ENCODE data around the gene MCRS1. TPM values are rescaled to one million over a fixed set of nuclear protein-coding genes. Genes with fewer than 3 reads are reported as not detected.
A peak's percentile ranks its signal among the peaks of the same experiment; 100 is the strongest.

The MCRS1 gene
- total RNA-seq, 8 experiments from 2014 or later = 30.4 to 72.3 (median 47.0) TPM

DNA sequence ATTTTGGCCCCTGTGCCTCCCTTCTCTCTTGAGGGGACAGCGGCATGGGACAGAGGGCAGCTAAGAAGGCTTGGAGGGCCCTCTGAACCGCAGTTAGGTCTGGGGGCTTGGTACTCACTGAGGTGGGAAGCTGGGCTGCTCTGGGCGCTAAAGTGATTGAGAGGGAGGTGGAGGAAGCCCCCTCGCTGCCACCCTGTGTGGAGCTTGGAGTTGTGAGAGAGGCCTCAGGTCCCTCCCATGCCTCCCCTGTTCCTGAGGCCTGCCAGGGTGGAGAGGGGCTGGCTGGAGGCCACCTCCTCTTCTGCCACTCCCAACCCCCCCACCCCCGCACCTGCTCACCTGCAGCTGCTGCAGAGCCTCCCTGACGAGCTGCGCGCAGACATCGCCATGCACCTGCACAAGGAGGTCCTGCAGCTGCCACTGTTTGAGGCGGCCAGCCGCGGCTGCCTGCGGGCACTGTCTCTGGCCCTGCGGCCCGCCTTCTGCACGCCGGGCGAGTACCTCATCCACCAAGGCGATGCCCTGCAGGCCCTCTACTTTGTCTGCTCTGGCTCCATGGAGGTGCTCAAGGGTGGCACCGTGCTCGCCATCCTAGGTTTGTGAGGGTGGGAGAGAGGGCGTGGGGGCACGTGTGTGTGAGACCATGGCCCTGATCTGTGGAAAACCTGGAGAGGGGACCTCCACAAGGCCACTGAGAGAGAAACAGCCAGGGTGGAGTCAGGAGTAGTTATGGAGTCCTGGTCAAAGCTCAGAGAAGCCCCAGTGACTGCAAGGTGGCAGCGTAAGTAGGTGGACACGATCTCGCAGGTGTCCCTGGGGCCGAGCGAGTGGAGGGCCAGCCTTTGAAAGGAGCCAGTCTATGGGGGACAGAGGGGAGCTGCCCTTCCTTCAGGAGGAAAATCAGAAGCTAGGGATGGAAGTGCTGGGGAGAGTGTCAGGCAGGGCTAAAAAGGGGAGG lies 17.9 kb downstream of the MCRS1 start:
- WGBS, 10 experiments = 72 to 100% (median 95%) methylated on average over 4 to 7 of the region's 28 CpGs; no CpG with 5 or more reads in 5 of the 10 experiments
- Histone ChIP-seq H3K4me1 (replicated peaks in 1 of 2) (peaks cover 13 to 21% of the 10 kb centered on the region in 2 donors), H3K4me3 (no peak overlapping the region), H3K27ac (no peak overlapping the region)
- in situ Hi-C loops (cut with MboI; ENCODE audit: low pct_unique_long_range_greater_than_20kb in 2 of 9, low sequenced_read_pairs in 9 of 9, unreplicated experiment in 9 of 9) = loop anchor here in 2 of 9 experiments (25.0 kb wide), 1 partner anchor 188 kb away; the partner anchor contains the start of gene SPATS2 (in 2 of the 2)
- ATAC-seq (replicated peaks in 6 of 8) = no peak

DNA sequence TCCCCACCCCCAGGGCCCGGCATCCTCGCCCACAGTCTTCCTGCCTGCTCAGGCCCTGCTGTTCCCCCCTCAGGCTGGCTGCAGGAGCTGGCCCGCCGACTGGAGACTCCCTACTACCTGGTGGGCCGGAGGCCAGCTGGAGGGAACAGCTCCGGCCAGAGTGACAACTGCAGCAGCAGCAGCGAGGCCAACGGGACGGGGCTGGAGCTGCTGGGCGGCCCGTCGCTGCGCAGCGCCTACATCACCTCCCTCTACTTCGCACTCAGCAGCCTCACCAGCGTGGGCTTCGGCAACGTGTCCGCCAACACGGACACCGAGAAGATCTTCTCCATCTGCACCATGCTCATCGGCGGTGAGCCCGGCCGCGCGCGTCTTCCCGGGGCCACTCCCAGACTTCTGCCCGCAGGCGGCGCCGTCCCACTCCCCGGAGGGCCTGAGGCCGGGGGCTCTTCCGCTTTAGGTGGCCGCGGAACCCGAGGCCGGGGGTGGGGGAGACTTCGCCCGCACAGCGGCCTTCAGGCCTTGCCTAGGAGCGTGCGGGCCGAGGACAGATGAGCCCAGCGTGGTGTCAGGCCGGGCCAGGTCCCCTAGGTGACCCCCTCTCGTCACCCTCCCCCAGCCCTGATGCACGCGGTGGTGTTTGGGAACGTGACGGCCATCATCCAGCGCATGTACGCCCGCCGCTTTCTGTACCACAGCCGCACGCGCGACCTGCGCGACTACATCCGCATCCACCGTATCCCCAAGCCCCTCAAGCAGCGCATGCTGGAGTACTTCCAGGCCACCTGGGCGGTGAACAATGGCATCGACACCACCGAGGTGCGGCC lies 18.9 kb downstream of the MCRS1 start:
- WGBS, 10 experiments = 0 to 74% methylated on average over 1 to 4 of the region's 70 CpGs; no CpG with 5 or more reads in 8 of the 10 experiments
- no peak overlapping the region for H3K27ac ChIP-seq
- peaks cover 15 to 23% of the 10 kb centered on the region in 2 donors for H3K4me1 ChIP-seq (replicated peaks in 1 of 2)
- ATAC-seq (replicated peaks in 6 of 8) = peak; percentile 10 to 62 (median 42)
- in situ Hi-C loops (cut with MboI; ENCODE audit: low pct_unique_long_range_greater_than_20kb in 2 of 9, low sequenced_read_pairs in 9 of 9, unreplicated experiment in 9 of 9) = loop anchor here in 2 of 9 experiments (25.0 kb wide), 1 partner anchor 187 kb away; the partner anchor contains the start of gene SPATS2 (in 2 of the 2)
- H3K4me3 ChIP-seq = no peak overlapping the region

GRCh38 chr12:49548481-49548821 lies 19.5 kb downstream of the MCRS1 start:
- Histone ChIP-seq H3K4me1 (replicated peaks in 1 of 2) (peaks cover 15 to 22% of the 10 kb centered on the region in 2 donors), H3K27ac (no peak overlapping the region), H3K4me3 (no peak overlapping the region)
- 30 to 93% (median 92%) methylated on average over 2 to 5 of the region's 8 CpGs; no CpG with 5 or more reads in 7 of the 10 experiments for WGBS, 10 experiments
- in situ Hi-C loops (cut with MboI; ENCODE audit: low pct_unique_long_range_greater_than_20kb in 2 of 9, low sequenced_read_pairs in 9 of 9, unreplicated experiment in 9 of 9) = loop anchor here in 2 of 9 experiments (25.0 kb wide), 1 partner anchor 186 kb away; the partner anchor contains the start of gene SPATS2 (in 2 of the 2)
- peak in 1 of 8 experiments; percentile 3 for ATAC-seq (replicated peaks in 6 of 8)

GRCh38 chr12:49547090-49547690 lies 20.8 kb downstream of the MCRS1 start:
- no peak overlapping the region for H3K4me3 ChIP-seq
- no peak overlapping the region for H3K27ac ChIP-seq
- peaks cover 11 to 16% of the 10 kb centered on the region in 2 donors for H3K4me1 ChIP-seq (replicated peaks in 1 of 2)
- ATAC-seq (replicated peaks in 6 of 8) = no peak
- in situ Hi-C loops (cut with MboI; ENCODE audit: low pct_unique_long_range_greater_than_20kb in 2 of 9, low sequenced_read_pairs in 9 of 9, unreplicated experiment in 9 of 9) = loop anchor here in 2 of 9 experiments (25.0 kb wide), 1 partner anchor 185 kb away; the partner anchor contains the start of gene SPATS2 (in 2 of the 2)
- 20 to 89% (median 71%) methylated on average over 1 to 6 of the region's 7 CpGs; no CpG with 5 or more reads in 3 of the 10 experiments for WGBS, 10 experiments

DNA sequence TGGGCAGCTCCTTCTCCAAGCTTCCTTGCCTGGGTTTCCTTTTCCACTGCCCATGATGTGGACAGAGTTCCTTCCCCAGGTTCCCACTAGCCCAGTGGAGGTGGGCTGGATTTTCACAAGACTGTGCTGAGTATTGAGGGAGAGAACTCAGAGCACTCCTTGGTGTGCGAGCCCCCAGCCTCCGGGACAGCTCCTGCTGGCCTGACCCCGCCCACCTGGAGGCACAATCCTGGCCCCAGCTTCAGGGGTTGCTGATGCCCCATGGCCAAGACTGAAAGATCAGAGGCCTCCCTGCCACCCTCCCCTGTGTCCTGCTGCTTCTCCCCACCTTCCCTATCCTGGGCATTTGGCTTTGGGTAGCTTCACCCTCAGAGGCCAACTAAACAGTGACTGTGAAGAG lies 21.5 kb downstream of the MCRS1 start:
- Histone ChIP-seq H3K4me3 (no peak overlapping the region), H3K27ac (no peak overlapping the region), H3K4me1 (replicated peaks in 1 of 2) (peaks cover 11 to 16% of the 10 kb centered on the region in 2 donors)
- no peak for ATAC-seq (replicated peaks in 6 of 8)
- in situ Hi-C loops (cut with MboI; ENCODE audit: low pct_unique_long_range_greater_than_20kb in 2 of 9, low sequenced_read_pairs in 9 of 9, unreplicated experiment in 9 of 9) = loop anchor here in 2 of 9 experiments (25.0 kb wide), 1 partner anchor 184 kb away; the partner anchor contains the start of gene SPATS2 (in 2 of the 2)
- WGBS, 10 experiments = 80 to 90% methylated on average over 1 to 2 of the region's 3 CpGs; no CpG with 5 or more reads in 8 of the 10 experiments

DNA sequence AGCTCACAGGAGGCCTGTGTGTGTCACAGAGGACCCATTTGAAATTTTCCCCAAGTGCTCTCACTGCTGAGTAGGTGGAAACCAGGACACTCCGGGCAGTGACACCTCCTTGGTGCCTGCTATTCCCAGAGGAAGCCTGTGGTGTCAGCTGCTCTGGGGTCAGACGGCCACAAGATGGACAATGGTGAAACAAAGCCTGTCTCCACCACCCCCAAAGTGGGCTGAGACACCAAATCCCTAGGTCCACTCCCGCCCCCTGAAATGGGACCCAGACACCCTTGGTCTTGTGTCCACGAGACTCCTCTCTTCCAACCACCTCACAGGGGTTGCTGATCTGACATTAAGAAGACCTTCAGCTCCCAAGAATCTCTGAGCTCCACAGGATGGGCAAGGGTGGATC lies 22.1 kb downstream of the MCRS1 start:
- no peak for ATAC-seq (replicated peaks in 6 of 8)
- Histone ChIP-seq H3K4me3 (no peak overlapping the region), H3K4me1 (replicated peaks in 1 of 2) (peaks cover 12 to 16% of the 10 kb centered on the region in 2 donors), H3K27ac (no peak overlapping the region)
- in situ Hi-C loops (cut with MboI; ENCODE audit: low pct_unique_long_range_greater_than_20kb in 2 of 9, low sequenced_read_pairs in 9 of 9, unreplicated experiment in 9 of 9) = loop anchor here in 2 of 9 experiments (25.0 kb wide), 1 partner anchor 184 kb away; the partner anchor contains the start of gene SPATS2 (in 2 of the 2)
- 0 to 100% (median 79%) methylated on average over 1 to 4 of the region's 4 CpGs; no CpG with 5 or more reads in 5 of the 10 experiments for WGBS, 10 experiments

GRCh38 chr12:49543914-49544815 lies 23.8 kb downstream of the MCRS1 start:
- no peak overlapping the region for H3K4me3 ChIP-seq
- WGBS, 10 experiments = 31 to 70% methylated on average over 2 to 9 of the region's 39 CpGs; no CpG with 5 or more reads in 8 of the 10 experiments
- ATAC-seq (replicated peaks in 6 of 8) = peak in 5 of 8 experiments; percentile 12 to 31 (median 18)
- H3K27ac ChIP-seq = no peak overlapping the region
- peaks cover 13 to 19% of the 10 kb centered on the region in 2 donors for H3K4me1 ChIP-seq (replicated peaks in 1 of 2)
- in situ Hi-C loops (cut with MboI; ENCODE audit: low pct_unique_long_range_greater_than_20kb in 2 of 9, low sequenced_read_pairs in 9 of 9, unreplicated experiment in 9 of 9) = loop anchor here in 2 of 9 experiments (25.0 kb wide), 1 partner anchor 182 kb away; the partner anchor contains the start of gene SPATS2 (in 2 of the 2)

DNA sequence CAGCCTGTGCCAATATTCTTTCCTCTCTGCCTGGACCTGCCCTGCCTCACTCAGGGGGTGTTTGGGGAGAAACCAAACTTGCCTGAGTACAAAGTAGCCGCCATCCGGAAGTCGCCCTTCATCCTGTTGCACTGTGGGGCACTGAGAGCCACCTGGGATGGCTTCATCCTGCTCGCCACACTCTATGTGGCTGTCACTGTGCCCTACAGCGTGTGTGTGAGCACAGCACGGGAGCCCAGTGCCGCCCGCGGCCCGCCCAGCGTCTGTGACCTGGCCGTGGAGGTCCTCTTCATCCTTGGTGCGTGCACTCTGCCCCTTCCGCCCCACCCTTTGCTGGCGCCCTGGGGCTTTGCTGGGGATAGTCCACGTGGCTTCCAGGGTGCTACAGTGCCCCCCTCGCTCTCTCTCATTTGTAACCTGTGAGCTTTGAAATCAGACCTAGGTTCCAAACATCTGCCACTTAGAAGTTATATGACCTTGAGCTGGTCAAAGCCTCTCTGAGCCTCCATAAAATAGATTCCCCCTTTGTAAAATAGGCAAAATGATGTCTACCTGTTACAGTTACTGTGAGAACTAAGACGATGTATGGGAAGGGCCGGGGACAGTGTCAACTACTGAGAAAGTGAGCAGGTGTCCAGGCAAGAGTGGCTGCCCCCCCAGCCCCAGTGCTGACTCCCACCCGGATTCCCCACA lies 24.6 kb downstream of the MCRS1 start:
- Histone ChIP-seq H3K4me3 (no peak overlapping the region), H3K27ac (no peak overlapping the region), H3K4me1 (replicated peaks in 1 of 2) (peaks cover 13 to 18% of the 10 kb centered on the region in 2 donors)
- 40 to 65% (median 60%) methylated on average over 1 to 4 of the region's 20 CpGs; no CpG with 5 or more reads in 7 of the 10 experiments for WGBS, 10 experiments
- in situ Hi-C loops (cut with MboI; ENCODE audit: low pct_unique_long_range_greater_than_20kb in 2 of 9, low sequenced_read_pairs in 9 of 9, unreplicated experiment in 9 of 9) = loop anchor here in 2 of 9 experiments (25.0 kb wide), 1 partner anchor 181 kb away; the partner anchor contains the start of gene SPATS2 (in 2 of the 2)
- ATAC-seq (replicated peaks in 6 of 8) = no peak

- H3K27ac ChIP-seq = no peak overlapping the region
- ATAC-seq (replicated peaks in 6 of 8) = no peak
- WGBS, 10 experiments = 20 to 100% (median 91%) methylated on average over 1 to 10 of the region's 15 CpGs; no CpG with 5 or more reads in 5 of the 10 experiments
- no peak overlapping the region for H3K4me3 ChIP-seq
- peaks cover 14 to 18% of the 10 kb centered on the region in 2 donors for H3K4me1 ChIP-seq (replicated peaks in 1 of 2)
- in situ Hi-C loops (cut with MboI; ENCODE audit: low pct_unique_long_range_greater_than_20kb in 2 of 9, low sequenced_read_pairs in 9 of 9, unreplicated experiment in 9 of 9) = loop anchor here in 2 of 9 experiments (25.0 kb wide), 1 partner anchor 180 kb away; the partner anchor contains the start of gene SPATS2 (in 2 of the 2)
These were observed 25.3 kb downstream of the MCRS1 start for GRCh38 chr12:49542592-49543160.

- WGBS, 10 experiments = 33 to 93% (median 79%) methylated on average over 1 to 5 of the region's 7 CpGs; no CpG with 5 or more reads in 2 of the 10 experiments
- Histone ChIP-seq H3K4me3 (no peak overlapping the region), H3K4me1 (replicated peaks in 1 of 2) (peaks cover 18 to 22% of the 10 kb centered on the region in 2 donors), H3K27ac (no peak overlapping the region)
- in situ Hi-C loops (cut with MboI; ENCODE audit: low pct_unique_long_range_greater_than_20kb in 2 of 9, low sequenced_read_pairs in 9 of 9, unreplicated experiment in 9 of 9) = loop anchor here in 2 of 9 experiments (25.0 kb wide), 1 partner anchor 180 kb away; the partner anchor contains the start of gene SPATS2 (in 2 of the 2)
- ATAC-seq (replicated peaks in 6 of 8) = no peak
These were observed 25.9 kb downstream of the MCRS1 start for GRCh38 chr12:49541911-49542505.

Measured in motor neuron (in vitro differentiated cells).